Fibroblast of lung (primary cell): ENCODE measurements around the gene TTL. TPM values are rescaled to one million over a fixed set of nuclear protein-coding genes. Genes with fewer than 3 reads are reported as not detected.

Experiments used
- DNase-seq, 2 donors: peaks; one replicate each; pipeline versions ENCODE4 v3.0.0 to v3.0.0-alpha.2; 2010; ENCODE audit warnings: low read depth in 2 of 2
- H2AFZ ChIP-seq: 2 replicates; pipeline ENCODE4 v1.5.1; 2012; ENCODE audit warnings: low read length, control low read depth, inconsistent platforms
- H3K27ac ChIP-seq: 2 replicates; pipeline ENCODE4 v1.5.1; 2011; ENCODE audit warnings: low read length, control low read depth; ENCODE audit not compliant: insufficient read depth
- H3K27me3 ChIP-seq: 2 replicates; pipeline ENCODE4 v1.5.1; 2011; ENCODE audit warnings: mild to moderate bottlenecking, low read length; ENCODE audit not compliant: control insufficient read depth, insufficient read depth
- H3K36me3 ChIP-seq: 2 replicates; pipeline ENCODE4 v1.5.1; 2011; ENCODE audit warnings: low read length; ENCODE audit not compliant: control insufficient read depth, insufficient read depth
- H3K4me1 ChIP-seq: 2 replicates; pipeline ENCODE4 v1.5.1; 2011; ENCODE audit warnings: low read length; ENCODE audit not compliant: control insufficient read depth, insufficient read depth; ENCODE audit errors: extremely low read depth
- H3K4me2 ChIP-seq: 2 replicates; pipeline ENCODE4 v1.5.1; 2011; ENCODE audit warnings: low read length, control low read depth; ENCODE audit not compliant: insufficient read depth; ENCODE audit errors: extremely low read depth
- H3K4me3 ChIP-seq, 4 experiments: fragments of 200-600 bp in 1 of 4; sonication (generic) in 1 of 4; replicated peaks in 1 of 4; 2 replicates each; pipeline ENCODE4 v1.5.1; 2011 to 2016; ENCODE audit warnings: low read length in 4 of 4, low read depth in 3 of 4, mild to moderate bottlenecking in 3 of 4, control low read depth in 2 of 4, inconsistent platforms in 1 of 4, mixed read lengths in 1 of 4; ENCODE audit not compliant: insufficient read depth in 1 of 4; ENCODE audit errors: control extremely low read depth in 1 of 4
- H3K79me2 ChIP-seq: 2 replicates; pipeline ENCODE4 v1.5.1; 2012; ENCODE audit warnings: mild to moderate bottlenecking, low read length, inconsistent platforms; ENCODE audit not compliant: control insufficient read depth, insufficient read depth
- H3K9ac ChIP-seq: 2 replicates; pipeline ENCODE4 v1.5.1; 2011; ENCODE audit warnings: mild to moderate bottlenecking, low read length, control low read depth; ENCODE audit not compliant: insufficient read depth
- H3K9me3 ChIP-seq: 2 replicates; pipeline ENCODE4 v1.5.1; 2012; ENCODE audit warnings: low read depth, low read length; ENCODE audit not compliant: control insufficient read depth, insufficient read depth
- H4K20me1 ChIP-seq: 2 replicates; pipeline ENCODE4 v1.5.1; 2011; ENCODE audit warnings: low read length; ENCODE audit not compliant: control insufficient read depth, insufficient read depth; ENCODE audit errors: extremely low read depth
- EZH2 ChIP-seq: IDR thresholded peaks from 2 replicates; pipeline ENCODE4 v1.5.1; 2012; ENCODE audit warnings: low read length, control low read depth, mild to moderate bottlenecking; ENCODE audit errors: missing control alignments
- polyA plus RNA-seq, 2 donors: library from polyadenylated mRNA; depleted of rRNA in 1 of 2; stranded (reverse) in 1 of 2; unstranded in 1 of 2; fragments of >200 nt; gene quantifications; 2 replicates each; pipeline ENCODE4 v1.2.1, GENCODE V29; 2011 to 2012; ENCODE audit warnings: missing spikeins in 1 of 2
- total RNA-seq: library from RNA; depleted of rRNA; stranded (reverse); fragments of >200 nt; gene quantifications from 2 replicates; pipeline ENCODE4 v1.2.1, GENCODE V29; 2014
- TF ChIP-seq, protein P1 (sequence below), 2 donors: IDR thresholded peaks in 1 of 2; conservative IDR thresholded peaks in 1 of 2; 1 replicate in 1 of 2; 2 replicates in 1 of 2; pipeline ENCODE4 v1.5.1; 2011 to 2012; ENCODE audit warnings: low read length in 2 of 2, control low read depth in 1 of 2, inconsistent platforms in 1 of 2, low read depth in 1 of 2, mild to moderate bottlenecking in 1 of 2

TTL gene
- total and polyA plus RNA-seq, 2 donors (not counting 1 experiment from before 2014, with no cell fraction given): 28.2 to 30.9 TPM

DNA sequence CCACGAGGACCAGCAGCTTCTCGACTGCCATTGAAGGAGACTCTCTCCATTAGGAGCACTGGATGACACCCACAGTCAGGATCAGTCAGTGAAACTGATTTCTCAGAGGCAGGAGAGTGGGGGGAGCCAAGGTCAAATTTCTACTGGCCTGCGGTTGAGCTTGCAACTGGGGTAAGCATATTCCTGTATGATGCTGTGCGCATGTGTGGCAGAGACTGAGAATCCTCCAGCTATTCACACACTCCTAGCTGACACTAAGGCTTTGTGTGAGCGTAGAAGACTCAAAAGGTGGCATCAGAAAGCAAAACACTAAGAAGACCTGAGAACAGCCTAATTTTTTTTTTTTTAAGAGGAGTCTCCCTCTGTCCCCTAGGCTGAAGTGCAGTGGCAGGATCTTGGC, 19.8 kb upstream of the TTL start:
- no peak for DNase-seq
- Histone ChIP-seq H3K9me3 (no peaks in the 10 kb centered on the region), H3K9ac (no peak overlapping the region), H2AFZ (no peak overlapping the region), H3K4me1 (no peaks in the 10 kb centered on the region), H4K20me1 (no peaks in the 10 kb centered on the region), H3K4me2 (no peak overlapping the region), H3K27me3 (peaks cover 8% of the 10 kb centered on the region), H3K4me3 (no peak overlapping the region), H3K27ac (no peak overlapping the region), H3K79me2 (no peaks in the 10 kb centered on the region), H3K36me3 (no peaks in the 10 kb centered on the region)
- no peak for TF ChIP-seq EZH2
- TF ChIP-seq, protein P1, sequence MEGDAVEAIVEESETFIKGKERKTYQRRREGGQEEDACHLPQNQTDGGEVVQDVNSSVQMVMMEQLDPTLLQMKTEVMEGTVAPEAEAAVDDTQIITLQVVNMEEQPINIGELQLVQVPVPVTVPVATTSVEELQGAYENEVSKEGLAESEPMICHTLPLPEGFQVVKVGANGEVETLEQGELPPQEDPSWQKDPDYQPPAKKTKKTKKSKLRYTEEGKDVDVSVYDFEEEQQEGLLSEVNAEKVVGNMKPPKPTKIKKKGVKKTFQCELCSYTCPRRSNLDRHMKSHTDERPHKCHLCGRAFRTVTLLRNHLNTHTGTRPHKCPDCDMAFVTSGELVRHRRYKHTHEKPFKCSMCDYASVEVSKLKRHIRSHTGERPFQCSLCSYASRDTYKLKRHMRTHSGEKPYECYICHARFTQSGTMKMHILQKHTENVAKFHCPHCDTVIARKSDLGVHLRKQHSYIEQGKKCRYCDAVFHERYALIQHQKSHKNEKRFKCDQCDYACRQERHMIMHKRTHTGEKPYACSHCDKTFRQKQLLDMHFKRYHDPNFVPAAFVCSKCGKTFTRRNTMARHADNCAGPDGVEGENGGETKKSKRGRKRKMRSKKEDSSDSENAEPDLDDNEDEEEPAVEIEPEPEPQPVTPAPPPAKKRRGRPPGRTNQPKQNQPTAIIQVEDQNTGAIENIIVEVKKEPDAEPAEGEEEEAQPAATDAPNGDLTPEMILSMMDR (conservative IDR thresholded peaks at IDR 0.05 in 1 of 2, IDR thresholded peaks at IDR 0.05 in 1 of 2; ENCODE audit: low read depth in 1 of 2, low read length in 2 of 2): no peak

DNA sequence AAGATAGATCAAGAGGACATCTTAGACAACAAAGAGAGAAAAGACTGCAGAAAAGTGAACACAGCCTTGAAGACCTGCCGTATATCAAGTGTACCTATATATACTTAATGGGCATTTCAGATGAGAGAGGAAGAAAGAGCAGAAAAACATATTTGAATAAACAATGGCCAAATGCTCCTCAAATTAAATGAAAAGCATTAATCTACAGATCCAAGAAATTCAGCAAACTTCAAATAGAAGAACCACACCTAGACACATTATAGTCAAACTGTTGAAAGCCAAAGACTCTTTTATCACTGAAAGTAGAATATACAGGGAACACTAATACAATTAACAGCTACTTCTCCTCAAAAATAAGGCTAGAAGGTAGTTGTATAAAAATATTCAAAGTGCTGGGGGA, 18.7 kb upstream of the TTL start:
- Histone ChIP-seq H3K4me3 (no peak overlapping the region), H3K79me2 (no peaks in the 10 kb centered on the region), H2AFZ (no peak overlapping the region), H3K36me3 (no peaks in the 10 kb centered on the region), H3K27me3 (peaks cover 6% of the 10 kb centered on the region), H3K27ac (no peak overlapping the region), H3K4me2 (no peak overlapping the region), H4K20me1 (no peaks in the 10 kb centered on the region), H3K9ac (no peak overlapping the region), H3K9me3 (no peaks in the 10 kb centered on the region), H3K4me1 (no peaks in the 10 kb centered on the region)
- DNase-seq: no peak
- TF ChIP-seq, protein P1 (conservative IDR thresholded peaks at IDR 0.05 in 1 of 2, IDR thresholded peaks at IDR 0.05 in 1 of 2; ENCODE audit: low read depth in 1 of 2, low read length in 2 of 2): no peak
- no peak for TF ChIP-seq EZH2

DNA sequence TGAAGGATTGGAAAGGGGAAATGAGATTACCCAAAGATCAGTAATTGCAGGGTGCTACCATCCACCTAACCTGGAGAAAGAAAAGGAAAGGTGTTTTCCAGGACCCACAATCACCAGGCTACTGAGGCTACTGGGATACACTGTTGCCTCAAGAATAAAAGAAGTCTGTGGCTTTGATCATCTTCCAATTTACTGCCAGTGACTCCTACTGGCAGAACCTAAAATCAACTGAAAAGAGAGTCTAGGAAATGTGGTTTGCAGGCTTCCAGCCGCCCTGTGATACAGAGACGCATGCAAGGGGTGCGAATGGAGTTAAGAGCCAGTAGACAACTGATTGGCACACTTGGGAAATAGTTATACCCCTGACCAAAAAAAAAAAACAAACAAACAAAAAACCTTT, 16.6 kb upstream of the TTL start:
- peak; percentile 18 to 23 for DNase-seq
- Histone ChIP-seq H3K27me3 (peaks cover 4% of the 10 kb centered on the region), H3K79me2 (no peaks in the 10 kb centered on the region), H3K9me3 (no peaks in the 10 kb centered on the region), H3K4me2 (no peak overlapping the region), H3K27ac (no peak overlapping the region), H4K20me1 (no peaks in the 10 kb centered on the region), H3K4me3 (no peak overlapping the region), H3K9ac (no peak overlapping the region), H3K4me1 (no peaks in the 10 kb centered on the region), H3K36me3 (no peaks in the 10 kb centered on the region), H2AFZ (no peak overlapping the region)
- no peak for TF ChIP-seq EZH2
- TF ChIP-seq, protein P1 (conservative IDR thresholded peaks at IDR 0.05 in 1 of 2, IDR thresholded peaks at IDR 0.05 in 1 of 2; ENCODE audit: low read depth in 1 of 2, low read length in 2 of 2): peak; percentile 35 to 42
